COLO668 (cell line): ENCODE results near the gene PELI1.

Experiments
- DNase-seq: peaks from one replicate; lab custom pipeline; 2025; ENCODE audit not compliant: unreplicated experiment; lab: John Stamatoyannopoulos, UW

Gene PELI1

GRCh38 chr2:64157792-64158191 is 13.6 kb upstream of the PELI1 start:
- no peak for DNase-seq

- no peak for DNase-seq
These were observed 9.6 kb upstream of the PELI1 start for GRCh38 chr2:64153811-64154210.

- no peak for DNase-seq
These were observed 7.3 kb upstream of the PELI1 start for GRCh38 chr2:64151476-64151875.

GRCh38 chr2:64145714-64146113 is 1.5 kb upstream of the PELI1 start:
- no peak for DNase-seq

- no peak for DNase-seq
These were observed 899 bp upstream of the PELI1 start for GRCh38 chr2:64145119-64145518.

GRCh38 chr2:64143169-64144056 is 807 bp downstream of the PELI1 start:
- peak; percentile 76 for DNase-seq

GRCh38 chr2:64142741-64143168 is 1.5 kb downstream of the PELI1 start:
- no peak for DNase-seq

GRCh38 chr2:64141674-64142405 is 2.4 kb downstream of the PELI1 start:
- DNase-seq: no peak

GRCh38 chr2:64140665-64141200 is 3.5 kb downstream of the PELI1 start:
- no peak for DNase-seq

GRCh38 chr2:64139956-64140355 is 4.3 kb downstream of the PELI1 start:
- no peak for DNase-seq

GRCh38 chr2:64137996-64138395 is 6.2 kb downstream of the PELI1 start:
- DNase-seq: no peak

GRCh38 chr2:64137567-64137966 is 6.7 kb downstream of the PELI1 start:
- DNase-seq: no peak

GRCh38 chr2:64135421-64135820 is 8.8 kb downstream of the PELI1 start:
- DNase-seq: no peak

GRCh38 chr2:64134813-64135212 is 9.4 kb downstream of the PELI1 start:
- no peak for DNase-seq

GRCh38 chr2:64133828-64134227 is 10.4 kb downstream of the PELI1 start:
- DNase-seq: no peak

GRCh38 chr2:64133354-64133753 is 10.9 kb downstream of the PELI1 start:
- no peak for DNase-seq

GRCh38 chr2:64130333-64130732 is 13.9 kb downstream of the PELI1 start:
- DNase-seq: no peak

- no peak for DNase-seq
These were observed 15.3 kb downstream of the PELI1 start for GRCh38 chr2:64128943-64129391.

- DNase-seq: no peak
These were observed 15.8 kb downstream of the PELI1 start for GRCh38 chr2:64128406-64128805.

- no peak for DNase-seq
These were observed 17.1 kb downstream of the PELI1 start for GRCh38 chr2:64127119-64127518.

GRCh38 chr2:64126601-64127000 is 17.6 kb downstream of the PELI1 start:
- DNase-seq: no peak

- DNase-seq: no peak
These were observed 19.6 kb downstream of the PELI1 start for GRCh38 chr2:64124571-64124970.
